Measurements from ENCODE around the gene ALDH3A1.

- TF ChIP-seq CTCF (IDR thresholded peaks at IDR 0.05; ENCODE audit: low read depth, low read length, poor library complexity, severe bottlenecking) (no peak), EZH2phosphoT487 (IDR thresholded peaks at IDR 0.05; ENCODE audit: borderline replicate concordance, low read length) (no peak)
Measured at GRCh38 chr17:19791918-19792550, 43.9 kb upstream of the ALDH3A1 start.
